GM04503 (cell line): ENCODE data around the gene NSUN3.

Source experiments
- DNase-seq: peaks from one replicate; pipeline ENCODE4 v3.0.0-alpha.2; 2012; ENCODE audit warnings: low read depth

NSUN3 gene

DNA sequence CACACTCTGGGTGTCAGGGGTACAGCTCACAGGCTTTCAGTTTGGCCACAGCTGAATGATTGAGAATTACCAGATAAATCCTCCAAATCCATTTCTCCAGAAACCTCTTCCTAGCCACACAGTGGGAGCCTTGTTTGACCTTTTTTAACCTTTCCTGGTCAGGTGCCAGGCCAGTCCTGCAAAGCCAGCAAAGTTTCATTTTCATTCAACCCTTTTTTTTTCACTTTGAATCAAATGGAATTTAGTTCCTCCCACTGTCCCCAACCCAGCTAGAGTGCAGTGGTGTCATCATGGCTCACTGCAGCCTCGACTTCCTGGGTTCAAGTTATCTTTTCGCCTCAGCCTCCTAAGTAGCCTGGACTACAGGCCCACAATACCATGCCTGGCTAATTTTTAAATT lies 67.8 kb downstream of the NSUN3 start:
- no peak for DNase-seq

DNA sequence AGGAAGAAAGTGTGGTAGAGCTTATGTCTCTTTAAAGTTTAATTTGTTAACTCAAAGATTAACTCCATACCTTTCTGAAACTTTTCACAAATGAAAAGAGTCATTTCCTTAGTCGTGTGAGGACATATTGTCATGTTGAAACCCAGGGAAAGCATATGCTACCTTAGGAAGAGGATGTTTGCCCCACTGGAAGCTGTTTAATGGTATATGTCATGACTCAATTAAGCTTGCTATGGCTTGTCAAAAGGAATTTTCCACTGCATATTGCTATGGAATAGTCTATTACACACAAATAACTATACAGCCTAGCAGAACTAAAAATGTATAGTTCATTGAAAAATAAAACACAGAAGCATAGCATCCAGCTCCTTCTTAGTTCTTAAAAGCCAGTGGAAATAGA lies 69.9 kb downstream of the NSUN3 start:
- DNase-seq = no peak

DNA sequence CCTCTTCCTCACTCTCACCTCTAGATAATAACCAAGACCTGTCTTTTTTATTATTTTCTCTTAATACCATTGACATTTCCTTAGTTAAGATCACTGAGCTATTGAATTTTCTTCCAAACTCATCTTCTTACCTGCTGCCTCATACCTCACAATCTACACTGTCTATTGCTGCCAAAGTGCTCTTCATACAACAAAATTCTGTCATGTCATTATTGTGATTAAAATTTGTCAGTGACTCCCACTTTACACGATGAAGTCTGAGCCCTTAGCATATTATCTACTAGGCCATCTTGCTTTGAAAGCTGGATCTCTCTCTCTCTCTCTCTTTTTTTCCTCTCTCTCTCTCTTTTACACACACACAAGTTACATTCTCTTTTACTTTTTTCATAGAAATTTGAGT lies 73.3 kb downstream of the NSUN3 start:
- no peak for DNase-seq

DNA sequence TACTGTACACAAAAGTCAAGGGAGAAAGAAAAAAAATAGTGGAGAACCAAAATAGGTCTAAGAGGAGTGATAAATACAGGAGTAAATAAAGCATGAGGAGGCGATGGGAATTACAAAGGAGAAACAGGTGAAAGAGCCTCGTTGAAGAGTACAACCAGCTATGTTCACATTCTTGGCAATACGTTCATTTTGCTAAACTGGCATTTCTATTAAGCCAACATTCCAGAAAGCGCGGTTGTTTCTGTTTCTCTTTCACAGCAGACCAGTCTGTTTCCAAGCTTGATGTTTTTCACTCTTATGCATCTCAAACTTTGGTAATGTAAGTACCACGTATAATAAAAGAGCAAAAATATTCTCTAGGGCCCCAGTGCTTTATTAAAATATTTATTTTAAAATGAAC lies 74.5 kb downstream of the NSUN3 start:
- no peak for DNase-seq

DNA sequence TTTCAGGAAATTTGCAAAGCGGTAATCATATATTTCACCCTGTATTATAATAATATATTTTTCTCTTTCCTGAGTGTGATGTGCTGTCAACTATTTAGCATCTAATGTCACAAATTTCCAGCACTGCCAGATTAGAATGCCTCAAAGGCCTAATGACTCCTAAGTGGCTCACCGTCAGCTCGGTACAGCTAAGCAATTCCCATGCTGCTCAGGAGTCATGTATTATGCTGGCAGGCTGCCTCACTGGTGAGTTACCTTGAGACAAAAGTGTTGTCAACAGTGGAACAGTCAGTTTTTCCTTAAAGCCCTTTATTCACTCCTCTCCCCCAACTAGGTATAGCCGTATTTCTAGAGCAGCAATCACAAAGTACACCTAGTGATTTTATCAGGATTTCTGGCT lies 83.6 kb downstream of the NSUN3 start:
- no peak for DNase-seq

DNA sequence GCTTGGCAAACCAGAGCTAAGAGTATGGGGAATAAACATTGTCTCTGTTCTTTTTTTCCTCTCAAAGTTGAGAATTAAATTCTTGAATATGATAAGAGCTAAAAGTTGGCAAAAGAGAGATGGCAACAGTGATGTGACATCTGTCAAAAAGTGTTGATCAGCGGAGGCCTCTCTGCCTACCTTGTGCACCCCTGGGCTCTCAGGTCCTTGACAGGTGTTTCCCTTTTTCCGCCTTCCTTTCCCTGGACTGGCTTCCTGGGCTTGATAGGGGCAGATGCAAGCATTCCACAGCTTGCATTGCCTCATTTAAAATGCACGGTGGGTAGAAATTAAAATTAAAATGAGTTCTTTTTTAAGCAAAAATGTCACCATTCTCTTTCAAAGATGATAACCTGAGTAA lies 84.2 kb downstream of the NSUN3 start:
- DNase-seq = no peak

DNA sequence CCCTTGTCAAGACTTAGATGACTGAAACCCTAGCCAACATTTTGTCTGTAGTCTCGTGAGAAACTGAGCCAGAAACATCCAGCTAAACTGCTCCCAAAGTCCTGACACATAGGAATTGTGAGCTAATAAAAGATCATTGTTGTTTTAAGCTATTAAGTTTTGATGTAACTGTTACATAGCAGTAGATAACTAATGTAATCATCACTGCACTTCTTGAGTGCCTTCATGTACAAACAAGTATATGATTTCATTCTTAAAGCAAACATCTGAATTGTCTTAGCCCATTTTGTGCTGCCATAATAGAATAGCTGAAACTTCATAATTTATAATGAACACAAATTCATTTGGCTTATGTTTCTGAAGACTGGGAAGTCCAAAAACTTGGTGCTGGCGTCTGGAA lies 87.3 kb downstream of the NSUN3 start:
- DNase-seq = no peak

DNA sequence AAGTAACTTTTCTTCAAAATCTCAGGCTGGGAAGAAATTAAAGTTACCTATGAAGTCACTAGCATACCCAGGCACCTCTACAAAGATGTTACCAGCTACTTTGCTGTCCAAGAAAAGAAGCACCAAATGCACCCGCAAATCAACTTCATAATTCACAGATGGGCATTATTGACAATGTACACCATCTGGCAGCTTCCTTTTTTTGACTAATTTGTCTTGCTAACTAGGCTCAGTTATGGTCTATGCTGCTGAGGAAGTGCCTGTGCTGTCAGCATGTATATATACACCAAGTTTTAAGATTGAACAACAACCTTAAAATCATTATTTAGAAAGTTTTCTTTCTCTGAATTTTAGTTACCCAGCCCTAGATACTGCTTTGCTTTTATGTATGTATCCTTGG lies 93.8 kb downstream of the NSUN3 start:
- DNase-seq = no peak

DNA sequence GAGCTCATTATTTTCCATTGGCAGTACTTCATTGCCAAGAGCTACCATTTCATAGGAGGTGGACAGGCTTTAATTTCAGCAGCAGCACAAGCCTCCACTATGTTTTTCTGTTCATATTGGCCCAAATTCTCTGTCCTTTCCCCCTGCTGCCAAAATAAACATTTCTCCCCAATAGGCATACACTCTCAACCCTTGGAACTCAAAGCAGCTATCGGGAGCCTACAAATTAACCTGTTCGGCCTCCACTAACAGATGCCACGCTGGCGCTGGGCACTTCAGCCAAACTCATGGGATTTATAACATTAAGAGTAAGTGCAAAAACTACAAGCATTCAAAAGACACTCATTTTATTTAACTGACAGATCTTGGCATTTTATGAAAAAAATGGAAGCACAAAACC lies 95.7 kb downstream of the NSUN3 start:
- no peak for DNase-seq

DNA sequence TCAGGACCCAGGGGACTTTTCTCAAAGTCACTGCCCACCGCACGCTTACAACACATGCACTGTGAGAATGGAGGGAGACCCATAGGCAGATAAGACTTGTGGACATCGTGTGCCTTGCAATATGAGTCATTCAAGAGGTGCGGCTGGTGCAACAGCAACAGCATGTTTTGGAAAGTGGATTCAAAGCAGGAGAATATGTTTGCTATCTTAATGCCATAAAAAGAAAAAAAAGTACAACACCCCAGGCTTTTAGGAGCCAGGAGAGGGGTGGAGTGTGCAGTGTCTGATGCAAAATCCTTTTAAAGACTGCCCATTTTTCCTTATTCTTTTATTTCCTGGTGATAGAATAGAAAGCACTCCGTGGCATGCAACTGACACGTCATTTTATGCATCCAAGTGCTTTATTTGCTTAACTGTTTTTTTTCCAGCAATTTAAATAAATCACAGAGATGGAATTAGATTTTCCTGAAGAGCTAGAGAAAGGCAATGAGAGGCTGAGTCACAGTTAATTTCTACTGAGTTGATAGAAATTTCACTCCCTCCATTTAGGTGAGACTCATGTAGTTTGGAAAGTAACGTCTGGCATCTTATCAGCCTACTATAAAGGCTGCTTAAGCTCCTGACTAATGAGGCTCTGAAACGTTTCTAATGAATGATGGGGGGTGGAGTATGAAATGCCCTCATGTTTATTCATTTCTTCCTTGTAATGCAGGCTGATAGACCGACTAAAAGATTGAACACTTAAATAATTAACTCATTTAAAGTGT lies 96.4 kb downstream of the NSUN3 start:
- no peak for DNase-seq

DNA sequence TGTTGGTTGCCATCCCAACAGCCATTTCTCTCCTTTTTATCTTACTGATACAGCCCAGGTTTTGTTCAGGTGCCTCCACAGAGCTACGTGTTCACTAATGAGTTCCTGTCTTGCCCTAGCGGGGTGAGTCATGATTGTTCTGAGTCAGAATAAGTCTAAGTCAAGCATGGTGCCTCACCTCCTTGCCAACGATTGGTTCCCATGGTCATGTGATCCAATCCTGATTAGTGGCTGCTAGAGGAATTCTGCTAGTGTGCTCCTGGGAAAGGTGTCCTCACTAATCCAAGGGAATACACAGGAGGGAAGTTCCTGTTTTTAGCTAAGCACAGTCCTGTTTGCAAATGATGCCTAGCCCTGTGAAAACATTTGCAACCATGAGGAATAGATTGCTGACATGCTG lies 99.8 kb downstream of the NSUN3 start:
- no peak for DNase-seq

DNA sequence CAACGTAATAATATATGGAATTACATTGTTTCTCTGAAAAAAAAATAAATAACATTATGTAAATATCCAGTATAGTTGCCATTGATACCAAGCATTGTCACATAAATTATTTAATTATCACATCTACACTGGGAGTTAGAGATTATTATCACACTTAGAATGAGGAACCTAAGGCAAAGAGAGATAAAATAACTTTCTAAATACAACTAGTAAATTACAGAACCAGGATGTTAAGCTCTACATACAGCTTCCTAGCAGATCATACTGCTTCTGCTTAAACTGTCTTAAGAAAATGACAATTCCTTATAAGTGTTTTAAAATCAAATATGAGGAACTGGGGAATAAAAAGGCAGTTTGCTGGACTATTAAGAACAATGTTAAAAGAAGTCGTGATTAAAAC lies 104.5 kb downstream of the NSUN3 start:
- DNase-seq = no peak

DNA sequence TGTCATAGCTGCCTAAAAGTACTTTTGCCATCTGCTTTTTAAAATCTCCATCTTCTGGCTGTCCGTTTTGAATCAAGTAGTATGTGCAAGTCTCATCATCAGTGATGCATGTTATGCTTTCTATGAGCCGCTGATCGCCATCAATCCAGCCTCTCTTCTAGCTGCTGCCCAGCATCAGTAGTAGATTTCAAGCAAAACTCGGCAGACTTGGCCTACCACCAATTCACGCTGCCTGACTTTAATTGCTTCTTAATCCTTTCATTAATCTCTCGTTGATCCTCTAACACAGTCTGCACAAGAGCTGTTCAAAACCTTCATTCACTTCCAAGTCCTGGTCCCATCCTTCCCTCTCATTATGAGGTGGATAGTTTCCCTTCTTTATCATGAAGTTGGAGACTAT lies 104.9 kb downstream of the NSUN3 start:
- DNase-seq = no peak

DNA sequence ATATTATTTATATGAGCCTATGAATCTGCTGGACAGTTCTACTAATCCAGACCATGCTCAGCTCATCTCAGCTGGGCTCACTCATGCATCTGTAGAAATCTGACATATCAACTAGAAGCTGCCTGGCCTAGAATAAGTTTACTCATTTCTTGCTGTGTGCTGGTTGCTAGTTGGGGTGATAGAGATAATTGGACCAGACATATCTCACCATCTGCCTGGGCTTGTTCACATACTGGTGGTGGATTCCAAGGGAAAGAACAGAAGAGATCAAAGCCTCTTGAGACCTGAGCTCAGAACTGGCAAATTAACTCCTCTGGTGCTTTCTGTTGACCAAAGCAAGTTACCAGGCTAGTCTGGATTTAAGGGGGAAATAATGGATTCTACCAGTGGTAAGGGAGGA lies 109.1 kb downstream of the NSUN3 start:
- DNase-seq = no peak

DNA sequence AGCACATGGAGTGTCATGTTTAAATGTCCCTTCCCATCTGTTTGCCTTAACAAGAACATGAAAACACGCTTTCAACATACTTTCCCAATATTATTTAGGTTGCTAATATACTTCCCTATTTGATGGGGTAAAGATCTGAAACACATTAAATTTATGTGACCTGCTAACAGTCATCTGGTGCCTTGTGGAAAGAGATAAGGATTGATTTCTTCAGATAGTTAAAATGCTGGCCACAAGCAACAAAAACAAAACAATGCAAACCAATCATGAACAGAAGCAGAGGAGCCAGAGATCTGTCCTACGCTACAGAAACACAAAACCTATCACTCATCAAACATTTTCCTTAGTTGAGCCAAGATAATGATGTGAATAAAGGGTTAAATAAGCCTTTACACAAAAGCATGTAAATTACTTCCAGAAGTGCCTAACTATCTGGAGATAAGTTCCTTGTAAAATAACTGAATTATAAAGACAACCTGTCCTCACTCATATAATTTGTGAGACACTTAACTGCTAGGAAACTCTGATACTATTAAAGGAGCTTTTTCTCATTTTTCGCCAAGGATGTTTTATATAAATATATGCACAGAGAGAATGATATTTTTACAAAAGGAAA lies 109.9 kb downstream of the NSUN3 start:
- no peak for DNase-seq

DNA sequence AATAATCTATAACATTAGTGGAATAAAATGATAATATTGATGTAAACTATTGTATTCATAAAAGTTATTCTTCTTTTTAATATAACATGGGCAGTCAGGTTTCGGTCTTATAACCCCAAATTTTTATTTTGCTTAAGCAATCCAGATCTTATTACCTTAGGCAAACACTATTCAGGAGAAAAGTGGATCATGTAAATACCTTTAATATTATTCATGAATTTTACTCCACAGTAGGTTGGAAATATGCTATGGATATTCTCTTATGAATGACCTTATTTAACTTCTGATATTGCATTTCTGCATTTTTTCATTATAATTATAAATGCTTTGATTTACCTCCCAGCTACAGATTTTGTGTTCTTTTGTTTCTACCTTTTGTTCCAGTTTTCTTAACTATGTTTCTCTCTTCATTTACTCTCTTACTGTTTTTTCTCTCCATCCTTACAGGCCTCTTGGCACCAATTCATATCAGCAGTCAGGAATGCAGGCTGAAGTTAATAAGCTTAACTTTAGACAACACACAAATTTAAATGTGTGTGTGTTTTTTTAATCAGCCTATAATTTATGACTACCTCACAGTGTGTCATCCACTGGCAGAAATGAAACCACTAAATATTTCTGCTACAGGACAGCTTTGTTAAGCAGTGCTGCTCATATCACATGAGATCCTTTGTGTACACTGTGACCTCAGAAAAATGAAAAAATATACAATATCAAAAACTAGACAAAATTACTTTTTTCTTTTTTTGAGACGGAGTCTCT lies 111.0 kb downstream of the NSUN3 start:
- no peak for DNase-seq

DNA sequence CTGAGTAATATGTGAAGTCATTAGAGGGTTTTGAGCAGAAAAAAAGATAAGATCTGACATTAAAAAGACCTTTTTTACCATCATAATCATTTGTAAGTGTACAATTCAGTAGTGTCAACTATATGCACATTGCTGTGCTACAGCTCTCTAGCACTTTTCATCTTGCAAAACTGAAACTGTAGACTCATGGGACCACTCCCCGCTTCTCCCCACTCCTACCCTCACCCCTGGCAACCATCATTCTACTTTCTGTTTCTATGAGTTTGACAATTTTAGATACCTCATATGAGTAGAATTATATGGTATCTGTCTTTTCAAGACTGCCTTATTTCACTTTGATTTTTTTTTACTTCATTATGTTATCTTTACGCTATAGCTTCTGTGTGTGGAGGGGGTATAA lies 112.8 kb downstream of the NSUN3 start:
- no peak for DNase-seq

DNA sequence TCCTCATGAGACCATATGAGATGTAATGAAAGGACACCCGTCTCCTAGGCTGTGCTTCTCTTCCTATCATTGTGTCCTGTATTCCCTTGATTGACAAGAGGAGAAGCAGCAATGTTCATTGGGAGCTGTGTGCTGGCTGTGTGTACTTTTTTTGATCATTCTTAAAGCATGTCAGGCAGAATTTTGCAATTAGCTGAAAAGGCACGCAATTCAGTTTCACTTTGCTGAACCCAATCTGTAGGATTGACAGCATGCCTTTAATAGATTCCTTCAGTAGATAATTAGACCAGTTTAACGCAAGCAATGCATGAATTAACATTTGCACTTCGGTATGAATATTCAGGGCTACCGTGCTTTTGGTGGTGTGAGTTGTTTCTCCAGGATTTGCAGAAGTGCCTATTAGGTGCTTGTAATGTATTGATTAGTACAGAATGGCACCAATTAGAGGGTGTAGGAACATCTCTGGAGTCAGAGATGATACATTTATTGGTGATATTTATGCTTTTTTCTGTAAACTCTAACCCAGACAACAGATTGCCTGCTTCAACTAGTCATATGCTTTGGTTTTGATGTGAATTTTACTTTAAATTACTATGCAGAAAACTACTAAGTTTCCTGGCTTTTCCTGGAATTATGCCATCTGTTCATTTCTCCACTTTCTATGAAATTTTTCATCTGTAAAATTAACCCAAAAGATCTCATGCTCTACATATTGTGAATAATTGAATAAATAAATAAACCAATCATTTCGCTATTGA lies 114.3 kb downstream of the NSUN3 start:
- no peak for DNase-seq
